GM19351 (cell line): ENCODE results near the gene INF2.

Experiments used
- ATAC-seq: cut with Tn5 transposase; IDR thresholded peaks from one replicate; pipeline ENCODE4 v1.9.1; 2021; ENCODE audit warnings: mild to moderate bottlenecking, moderate library complexity; ENCODE audit not compliant: unreplicated experiment

INF2 gene

DNA sequence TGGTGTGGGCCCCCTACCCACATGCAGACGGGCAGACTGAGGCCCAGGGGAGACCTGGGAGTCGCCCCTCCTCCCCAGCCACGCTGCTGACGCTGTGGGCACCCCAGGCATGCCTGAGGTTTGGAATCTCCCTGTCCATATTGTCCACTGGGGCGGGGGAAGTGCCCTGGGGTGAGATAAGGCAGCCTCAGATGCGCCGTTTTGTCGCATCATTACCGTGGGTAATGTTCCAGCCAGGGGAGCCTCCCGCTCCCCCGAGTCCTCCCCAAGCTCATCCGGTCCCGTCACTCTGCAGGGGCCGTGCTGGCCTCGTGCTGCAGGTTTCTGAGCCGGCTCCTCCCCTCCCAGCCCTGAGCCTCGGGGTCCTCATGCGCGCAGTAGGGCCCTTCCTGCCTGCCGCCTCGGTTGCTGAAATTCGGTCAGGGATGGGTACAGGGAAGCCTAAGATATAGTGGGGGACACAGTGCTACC, 11.4 kb downstream of the INF2 start:
- ATAC-seq: no peak

DNA sequence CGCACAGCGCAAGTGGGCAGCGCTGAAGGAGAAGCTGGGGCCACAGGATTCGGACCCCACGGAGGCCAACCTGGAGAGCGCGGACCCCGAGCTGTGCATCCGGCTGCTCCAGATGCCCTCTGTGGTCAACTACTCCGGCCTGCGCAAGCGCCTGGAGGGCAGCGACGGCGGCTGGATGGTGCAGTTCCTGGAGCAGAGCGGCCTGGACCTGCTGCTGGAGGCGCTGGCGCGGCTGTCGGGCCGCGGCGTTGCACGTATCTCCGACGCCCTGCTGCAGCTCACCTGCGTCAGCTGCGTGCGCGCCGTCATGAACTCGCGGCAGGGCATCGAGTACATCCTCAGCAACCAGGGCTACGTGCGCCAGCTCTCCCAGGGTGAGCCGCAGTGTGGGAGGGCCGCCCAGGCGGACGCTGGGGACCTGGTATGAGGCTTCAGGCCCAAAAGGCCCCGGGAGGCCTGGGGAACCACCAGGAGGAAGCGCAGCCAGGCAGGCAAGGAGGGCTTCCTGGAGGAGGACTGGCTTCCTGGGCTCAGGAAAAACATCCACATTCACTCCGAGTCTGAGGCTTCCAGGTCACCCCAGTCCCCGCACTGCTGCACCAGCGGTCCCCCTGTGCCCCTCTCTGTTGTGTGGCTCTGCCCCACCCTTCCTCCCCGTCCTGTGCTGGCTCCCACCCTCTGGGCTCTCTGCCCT, 12.1 kb downstream of the INF2 start:
- no peak for ATAC-seq

DNA sequence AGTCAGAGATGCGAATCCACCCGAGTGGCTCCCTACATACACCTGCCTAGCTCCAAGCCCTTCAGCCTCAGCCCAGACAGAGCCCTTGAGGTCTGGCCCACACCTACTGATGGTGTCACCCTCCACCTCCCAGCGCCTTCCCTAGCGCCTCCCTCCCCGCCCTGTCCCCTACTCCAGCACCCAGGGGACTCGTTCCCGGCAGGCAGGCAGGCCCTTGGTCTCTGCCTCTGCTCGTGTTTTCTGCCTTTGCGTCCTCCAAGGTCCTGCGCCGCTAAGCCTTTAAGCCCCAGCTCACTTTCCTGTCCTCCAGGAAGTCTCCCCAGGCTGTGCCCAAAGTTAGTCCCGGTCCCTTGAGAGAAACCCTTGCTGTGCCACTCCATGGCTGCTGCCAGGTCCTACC, 12.7 kb downstream of the INF2 start:
- no peak for ATAC-seq

DNA sequence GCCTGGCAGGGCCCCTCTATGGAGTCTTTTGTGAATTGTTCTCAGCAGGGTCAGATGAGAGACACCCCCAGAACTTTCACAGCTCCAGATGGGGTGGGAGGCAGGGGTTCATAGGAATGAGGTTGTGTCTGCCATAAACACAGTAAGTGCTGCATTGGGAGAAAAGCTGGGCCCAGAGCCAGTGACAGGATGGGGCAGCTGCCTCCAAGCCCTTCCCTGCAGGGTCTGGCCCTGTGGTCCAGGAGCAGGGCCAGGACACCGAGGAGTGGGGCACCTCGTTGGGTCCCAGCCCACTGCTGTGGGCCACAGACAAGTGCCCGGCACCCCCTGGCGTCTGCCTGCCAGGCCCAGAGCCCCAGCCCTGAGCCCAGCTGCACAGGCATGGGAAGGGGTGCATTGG, 13.3 kb downstream of the INF2 start:
- no peak for ATAC-seq

DNA sequence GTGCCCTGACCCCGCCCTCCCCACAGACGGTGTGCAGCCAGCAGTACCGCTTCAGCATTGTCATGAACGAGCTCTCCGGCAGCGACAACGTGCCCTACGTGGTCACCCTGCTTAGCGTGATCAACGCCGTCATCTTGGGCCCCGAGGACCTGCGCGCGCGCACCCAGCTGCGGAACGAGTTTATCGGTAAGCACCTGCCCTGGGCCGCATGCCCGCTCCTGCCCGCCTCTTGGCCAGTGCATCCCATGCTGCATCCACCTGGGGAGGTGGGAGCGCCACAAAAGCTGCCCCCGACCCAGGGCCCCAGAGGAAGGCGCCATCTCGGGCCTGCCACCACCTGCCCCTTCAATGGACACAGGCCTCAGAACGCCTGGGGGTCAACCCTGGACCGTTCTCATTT, 13.9 kb downstream of the INF2 start:
- no peak for ATAC-seq

DNA sequence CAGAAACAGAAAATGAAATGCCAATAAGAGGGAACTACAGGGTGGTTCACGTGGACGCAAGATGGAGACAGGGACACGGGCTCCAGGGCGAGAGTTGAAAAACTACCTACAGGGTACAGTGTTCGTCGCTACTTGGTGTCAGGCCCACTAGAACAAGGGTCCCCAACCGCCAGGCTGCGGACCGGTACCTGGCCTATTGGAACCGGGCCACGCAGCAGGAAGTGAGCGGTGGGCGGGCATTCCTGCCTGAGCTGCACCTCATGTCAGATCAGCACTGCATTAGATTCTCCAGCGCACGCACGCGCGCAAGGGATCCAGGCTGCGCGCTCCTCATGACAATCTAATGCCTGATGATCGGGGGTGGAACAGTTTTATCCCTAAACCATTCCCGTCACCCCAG, 14.8 kb downstream of the INF2 start:
- no peak for ATAC-seq

DNA sequence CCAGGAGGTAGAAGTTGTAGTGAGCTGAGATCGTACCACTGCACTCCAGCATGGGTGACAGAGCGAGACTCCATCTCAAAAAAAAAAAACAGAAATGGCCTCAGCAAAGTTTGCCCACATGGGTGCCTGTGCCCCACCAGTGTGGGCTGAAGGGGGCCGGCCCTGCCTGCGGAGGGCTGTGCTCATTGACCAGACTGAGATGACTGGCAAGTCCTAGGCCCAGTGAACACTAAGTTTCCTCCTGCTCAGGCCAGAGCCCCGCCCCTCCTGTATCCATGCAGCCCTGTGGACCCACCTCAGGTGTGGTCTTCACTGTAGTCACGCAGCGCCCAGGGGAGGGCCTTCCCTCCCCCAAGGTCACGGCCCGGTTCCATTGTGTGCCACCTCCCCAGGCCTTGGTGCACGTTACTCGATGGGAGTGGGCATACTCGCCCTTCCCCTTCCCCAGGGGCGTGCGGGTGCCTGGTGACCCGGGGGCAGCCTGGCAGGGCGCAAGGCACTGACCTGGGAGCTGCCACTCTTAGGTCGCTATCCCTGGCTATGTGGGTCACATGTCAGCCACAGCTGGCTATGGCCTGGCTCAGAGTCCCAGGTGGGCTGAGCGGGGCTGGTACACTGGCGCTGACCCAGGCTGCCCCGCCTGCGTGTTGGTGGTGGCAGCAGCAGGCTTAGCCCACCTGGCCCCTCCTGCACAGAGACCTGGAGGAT, 16.1 kb downstream of the INF2 start:
- no peak for ATAC-seq

DNA sequence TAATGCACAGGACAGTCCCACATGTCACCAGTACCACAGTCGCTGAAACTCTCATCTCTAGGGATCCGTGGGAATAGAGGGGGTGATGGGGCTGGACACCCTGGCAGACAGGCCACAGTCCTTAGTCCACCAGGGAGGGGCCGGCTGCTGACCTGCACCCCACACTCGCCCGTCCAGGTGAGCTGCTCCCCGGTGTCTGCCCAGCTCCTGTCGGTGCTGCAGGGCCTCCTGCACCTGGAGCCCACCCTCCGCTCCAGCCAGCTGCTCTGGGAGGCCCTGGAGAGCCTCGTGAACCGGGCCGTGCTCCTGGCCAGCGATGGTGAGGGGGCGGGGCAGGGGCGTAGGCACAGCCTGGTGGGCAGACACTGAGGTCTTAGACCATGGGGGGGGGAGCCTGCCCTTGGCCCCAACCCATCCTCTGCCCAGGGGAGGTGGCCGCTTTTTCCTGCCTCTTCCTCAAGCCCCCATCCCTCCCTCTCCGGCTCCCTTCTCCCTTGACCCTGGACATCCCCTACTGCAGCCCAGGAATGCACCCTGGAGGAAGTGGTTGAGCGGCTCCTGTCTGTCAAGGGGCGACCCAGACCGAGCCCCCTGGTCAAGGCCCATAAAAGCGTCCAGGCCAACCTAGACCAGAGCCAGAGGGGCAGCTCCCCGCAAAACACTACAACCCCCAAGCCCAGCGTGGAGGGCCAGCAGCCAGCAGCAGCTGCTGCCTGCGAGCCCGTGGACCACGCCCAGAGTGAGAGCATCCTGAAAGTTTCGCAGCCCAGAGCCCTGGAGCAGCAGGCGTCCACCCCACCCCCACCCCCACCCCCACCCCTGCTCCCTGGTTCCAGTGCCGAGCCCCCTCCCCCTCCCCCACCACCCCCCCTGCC, 17.6 kb downstream of the INF2 start:
- ATAC-seq: no peak

DNA sequence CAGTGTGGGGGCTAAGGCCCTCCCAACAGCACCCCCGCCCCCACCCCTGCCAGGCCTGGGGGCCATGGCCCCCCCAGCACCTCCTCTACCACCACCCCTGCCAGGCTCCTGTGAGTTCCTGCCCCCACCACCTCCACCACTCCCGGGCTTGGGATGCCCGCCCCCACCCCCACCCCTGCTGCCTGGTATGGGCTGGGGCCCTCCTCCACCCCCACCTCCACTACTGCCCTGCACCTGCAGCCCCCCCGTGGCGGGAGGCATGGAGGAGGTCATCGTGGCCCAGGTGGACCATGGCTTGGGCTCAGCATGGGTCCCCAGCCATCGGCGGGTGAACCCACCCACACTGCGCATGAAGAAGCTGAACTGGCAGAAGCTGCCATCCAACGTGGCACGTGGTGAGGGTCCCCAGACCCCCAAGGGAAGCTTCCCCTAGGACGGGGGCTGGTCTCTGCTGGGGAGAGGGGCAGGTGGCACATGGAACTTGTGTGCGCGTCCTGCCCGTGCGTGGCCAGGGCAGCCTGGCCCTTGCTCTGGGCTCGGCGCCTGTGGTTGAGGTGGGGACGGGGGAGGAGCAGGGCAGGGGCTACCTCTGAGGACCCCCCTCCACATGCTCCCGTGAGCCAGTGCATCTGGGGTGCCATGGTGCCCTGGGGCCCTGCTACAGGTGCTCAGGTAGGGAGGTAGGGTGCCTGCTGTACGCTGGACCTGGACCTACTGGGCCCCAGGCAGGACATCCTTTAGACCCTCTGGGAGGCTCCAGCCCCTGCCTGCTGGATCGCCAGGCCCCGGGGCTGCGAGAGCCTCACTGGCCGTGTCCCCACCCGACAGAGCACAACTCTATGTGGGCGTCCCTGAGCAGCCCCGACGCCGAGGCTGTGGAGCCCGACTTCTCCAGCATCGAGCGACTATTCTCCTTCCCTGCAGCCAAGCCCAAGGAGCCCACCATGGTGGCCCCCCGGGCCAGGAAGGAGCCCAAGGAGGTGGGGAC, 18.5 kb downstream of the INF2 start:
- ATAC-seq: no peak

DNA sequence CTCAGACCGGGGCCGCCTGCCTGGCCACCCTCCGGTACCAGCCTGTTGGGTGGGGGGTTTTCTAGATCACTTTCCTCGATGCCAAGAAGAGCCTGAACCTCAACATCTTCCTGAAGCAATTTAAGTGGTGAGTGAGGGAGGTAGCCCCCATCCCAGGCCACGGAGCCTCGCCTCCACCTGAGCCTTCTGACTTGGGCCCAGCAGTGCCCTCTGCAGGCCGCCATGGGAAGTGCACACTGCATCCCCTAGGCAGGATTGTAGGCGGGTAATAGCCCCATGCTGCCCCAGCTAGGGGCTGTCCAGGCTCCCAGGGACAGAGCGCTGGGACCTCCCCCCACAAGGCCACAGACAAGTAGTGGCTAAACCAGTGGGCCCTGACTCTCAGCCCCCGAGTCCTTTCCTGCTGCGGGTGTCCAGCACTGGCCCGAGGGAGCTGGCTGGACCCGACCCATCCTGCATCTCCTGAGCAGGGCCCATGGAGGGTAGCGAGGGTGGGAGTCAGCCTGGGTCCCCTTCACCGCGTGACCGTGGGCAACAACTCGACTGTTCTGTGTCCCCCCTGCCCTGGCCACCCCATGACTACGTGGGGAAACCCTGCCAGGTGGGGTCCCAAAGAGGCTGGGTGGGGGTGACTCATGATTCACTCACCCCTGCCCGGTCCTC, 19.3 kb downstream of the INF2 start:
- peak; percentile 58 for ATAC-seq

DNA sequence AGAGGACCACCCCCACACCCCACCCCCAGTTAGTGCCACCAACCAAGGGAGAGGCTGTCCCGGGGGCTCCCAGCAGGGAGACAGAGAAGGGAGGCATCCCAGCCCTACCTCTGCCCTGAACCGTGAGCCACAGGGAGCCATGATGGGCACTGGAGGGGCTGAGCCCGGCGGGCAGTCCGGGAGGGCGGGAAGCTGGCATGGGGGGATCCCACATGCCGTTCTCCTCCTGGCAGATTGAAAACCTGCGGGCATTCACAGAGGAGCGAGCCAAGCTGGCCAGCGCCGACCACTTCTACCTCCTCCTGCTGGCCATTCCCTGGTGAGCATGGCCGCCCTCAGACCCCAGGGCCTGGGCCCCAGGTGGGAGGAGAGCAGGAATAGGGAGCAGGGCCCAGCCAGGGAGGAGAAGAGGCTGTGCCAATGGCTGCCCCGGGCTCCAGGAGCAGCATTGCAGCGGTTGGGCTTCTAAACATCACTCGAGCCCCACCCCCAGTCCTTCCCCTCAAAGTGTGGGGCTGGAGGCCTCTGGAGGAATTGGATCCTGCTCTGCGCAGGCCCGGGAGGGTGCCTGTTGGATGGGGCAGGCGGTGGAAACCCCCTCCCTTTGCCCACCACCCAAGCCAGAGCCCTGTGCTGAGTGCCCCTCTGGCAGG, 20.1 kb downstream of the INF2 start:
- ATAC-seq: no peak

DNA sequence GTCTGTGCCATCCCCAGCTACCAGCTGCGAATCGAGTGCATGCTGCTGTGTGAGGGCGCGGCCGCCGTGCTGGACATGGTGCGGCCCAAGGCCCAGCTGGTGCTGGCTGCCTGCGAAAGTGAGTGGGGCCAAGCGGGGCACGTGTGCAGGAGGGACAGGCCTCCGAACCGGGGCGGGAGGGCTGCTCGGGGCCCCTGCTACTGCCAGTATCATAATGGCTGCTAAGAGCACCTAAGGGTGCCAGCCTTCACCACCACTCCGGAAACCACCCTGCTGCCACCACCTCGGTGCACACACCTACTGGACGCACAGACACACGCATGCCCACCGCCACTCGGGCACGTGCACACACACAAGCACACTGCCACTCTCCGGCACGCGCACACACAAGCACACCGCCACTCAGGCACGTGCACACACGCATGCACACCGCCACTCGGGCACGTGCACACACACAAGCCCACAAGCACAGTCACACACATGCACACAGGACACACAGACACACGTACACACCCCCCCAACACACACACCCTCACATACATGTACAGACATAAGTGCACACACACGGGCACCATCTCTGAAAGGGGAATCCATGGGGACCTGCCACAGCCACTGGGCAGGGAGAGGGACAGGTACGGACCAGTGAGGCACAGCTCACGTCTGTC, 20.8 kb downstream of the INF2 start:
- no peak for ATAC-seq

DNA sequence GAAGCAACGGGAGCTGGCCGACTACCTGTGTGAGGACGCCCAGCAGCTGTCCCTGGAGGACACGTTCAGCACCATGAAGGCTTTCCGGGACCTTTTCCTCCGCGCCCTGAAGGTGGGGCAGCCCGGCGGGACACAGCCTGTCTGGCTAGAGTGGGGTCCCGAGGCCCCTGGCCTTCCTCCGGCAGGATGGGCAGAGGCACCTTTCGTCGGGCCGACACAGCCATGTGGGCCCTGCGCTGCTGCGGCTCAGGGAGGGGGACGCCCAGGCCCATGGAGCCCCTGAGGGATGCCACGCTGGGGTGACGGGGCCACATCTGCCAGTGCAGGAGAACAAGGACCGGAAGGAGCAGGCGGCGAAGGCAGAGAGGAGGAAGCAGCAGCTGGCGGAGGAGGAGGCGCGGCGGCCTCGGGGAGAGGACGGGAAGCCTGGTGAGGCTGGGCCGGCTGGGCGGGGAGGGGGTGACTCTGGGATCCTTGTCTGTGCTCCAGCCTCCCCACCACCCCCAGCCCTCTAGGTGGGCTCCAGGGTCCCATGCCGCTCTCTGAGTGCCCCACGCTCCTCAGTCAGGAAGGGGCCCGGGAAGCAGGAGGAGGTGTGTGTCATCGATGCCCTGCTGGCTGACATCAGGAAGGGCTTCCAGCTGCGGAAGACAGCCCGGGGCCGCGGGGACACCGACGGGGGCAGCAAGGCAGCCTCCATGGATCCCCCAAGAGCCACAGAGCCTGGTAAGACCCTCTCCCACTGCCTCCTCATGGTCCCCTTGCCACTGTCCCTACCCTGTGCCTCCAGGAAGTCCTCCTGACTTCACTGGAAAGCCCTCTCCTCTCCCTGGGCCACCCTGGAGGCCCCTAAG, 23.7 kb downstream of the INF2 start:
- ATAC-seq: no peak

DNA sequence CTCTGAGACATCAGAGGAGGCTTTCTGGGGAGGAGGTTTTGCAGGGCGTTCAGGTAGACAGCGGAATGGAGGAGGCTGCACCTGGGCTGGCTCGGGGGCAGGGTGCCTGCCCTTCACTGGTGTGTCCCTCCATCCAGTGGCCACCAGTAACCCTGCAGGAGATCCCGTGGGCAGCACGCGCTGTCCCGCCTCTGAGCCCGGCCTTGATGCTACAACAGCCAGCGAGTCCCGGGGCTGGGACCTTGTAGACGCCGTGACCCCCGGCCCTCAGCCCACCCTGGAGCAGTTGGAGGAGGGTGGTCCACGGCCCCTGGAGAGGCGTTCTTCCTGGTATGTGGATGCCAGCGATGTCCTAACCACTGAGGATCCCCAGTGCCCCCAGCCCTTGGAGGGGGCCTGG, 24.6 kb downstream of the INF2 start:
- no peak for ATAC-seq

DNA sequence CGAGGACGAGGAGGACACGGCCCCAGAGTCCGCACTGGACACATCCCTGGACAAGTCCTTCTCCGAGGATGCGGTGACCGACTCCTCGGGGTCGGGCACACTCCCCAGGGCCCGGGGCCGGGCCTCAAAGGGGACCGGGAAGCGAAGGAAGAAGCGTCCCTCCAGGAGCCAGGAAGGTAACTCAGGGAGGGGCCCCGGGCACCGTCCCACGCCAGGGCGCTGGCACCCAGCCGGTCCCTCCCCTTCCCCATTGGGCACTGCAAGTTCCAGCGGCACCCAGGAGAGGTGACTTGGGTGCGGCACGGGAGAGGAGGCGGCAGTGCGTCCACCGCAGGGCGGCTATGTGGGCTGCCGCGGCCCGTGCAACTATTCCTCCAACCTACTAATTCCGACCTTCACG, 25.3 kb downstream of the INF2 start:
- ATAC-seq: no peak

DNA sequence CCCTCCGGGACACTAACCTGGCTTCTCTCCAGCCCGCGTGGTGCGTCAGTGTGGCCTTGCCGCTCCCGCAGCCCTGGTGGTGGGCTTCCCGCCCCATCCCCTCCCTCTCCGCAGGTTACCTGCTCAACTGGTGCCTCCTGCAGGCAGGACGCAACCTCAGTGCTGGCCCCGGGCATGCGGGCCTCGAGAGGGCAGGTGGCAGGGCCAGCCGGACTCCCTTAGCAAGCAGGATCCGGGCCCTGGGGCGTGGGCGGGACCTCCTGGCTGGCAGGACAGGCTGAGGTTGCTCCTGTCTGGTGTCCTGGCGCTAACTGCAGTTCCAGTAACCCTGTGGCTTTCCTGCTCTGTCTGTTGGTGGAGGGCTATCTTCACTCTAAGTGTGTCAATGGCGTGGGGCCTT, 26.0 kb downstream of the INF2 start:
- no peak for ATAC-seq

DNA sequence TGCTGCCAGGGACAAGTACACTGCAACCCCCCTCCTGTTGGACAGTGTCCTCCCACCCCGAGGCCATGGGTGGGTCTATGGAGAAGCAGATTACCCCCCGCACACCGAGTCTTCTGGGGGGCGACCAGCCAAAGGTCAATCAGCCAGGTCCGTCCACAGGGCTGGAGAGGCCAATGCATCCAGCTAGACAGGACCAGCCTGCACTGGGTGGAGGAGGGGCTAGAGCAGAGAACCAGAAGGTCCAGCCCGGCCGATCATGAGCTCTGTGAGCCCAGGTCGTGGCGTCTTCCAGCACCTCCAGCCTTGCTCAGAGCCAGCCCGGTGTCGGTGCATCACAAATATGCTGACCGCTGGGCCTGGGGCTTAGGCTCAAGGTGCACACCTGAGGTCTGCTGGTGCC, 26.5 kb downstream of the INF2 start:
- no peak for ATAC-seq

DNA sequence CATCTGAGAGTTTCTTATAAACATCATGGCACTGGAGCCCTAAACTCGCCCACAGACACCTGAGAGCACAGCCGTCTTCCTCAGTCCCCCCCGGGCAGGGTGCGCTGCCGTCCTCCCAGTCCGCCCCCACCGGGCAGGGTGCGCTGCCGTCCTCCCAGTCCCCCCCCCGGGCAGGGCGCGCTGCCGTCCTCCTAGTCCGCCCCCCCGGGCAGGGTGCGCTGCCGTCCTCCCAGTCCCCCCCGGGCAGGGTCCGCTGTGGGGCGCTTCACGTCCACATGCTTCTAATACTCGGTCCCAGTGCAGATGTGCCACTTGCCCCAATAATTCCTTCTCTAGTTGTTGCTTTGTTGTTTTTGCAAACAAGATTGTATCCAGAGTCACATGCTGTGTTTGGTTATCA, 27.7 kb downstream of the INF2 start:
- ATAC-seq: no peak
